Measurements from ENCODE around the gene CCDC171.

The CCDC171 gene

GRCh38 chr9:15743512-15743911 lies 190.7 kb downstream of the CCDC171 start (continued):
- TF ChIP-seq ZNF585B (tag by site-specific recombination; IDR thresholded peaks at IDR 0.05), result no peak
- no peak for TF ChIP-seq ZNF221 (tag by site-specific recombination; IDR thresholded peaks at IDR 0.05; ENCODE audit: borderline replicate concordance)
- TF ChIP-seq ZNF146 (tag by site-specific recombination; IDR thresholded peaks at IDR 0.05), result no peak
- TF ChIP-seq ZNF311 (tag by site-specific recombination; IDR thresholded peaks at IDR 0.05; ENCODE audit: borderline replicate concordance), result no peak
- TF ChIP-seq ZEB2 (tag by site-specific recombination; IDR thresholded peaks at IDR 0.05), result no peak
- no peak for TF ChIP-seq ZNF843 (tag by site-specific recombination; IDR thresholded peaks at IDR 0.05)
- no peak for TF ChIP-seq ZNF449 (tag by site-specific recombination; IDR thresholded peaks at IDR 0.05)
- TF ChIP-seq TRIM28 (IDR thresholded peaks at IDR 0.05; ENCODE audit: borderline replicate concordance, low read length), result no peak

- CTCF ChIA-PET, result no interaction called here
- no peaks in the 10 kb centered on the region for H3K4me1 ChIP-seq (ENCODE audit: control insufficient read depth, insufficient read depth, low read length)
- no peak for TF ChIP-seq HIC1 (tag by site-specific recombination; IDR thresholded peaks at IDR 0.05)
- TF ChIP-seq BCL11A (tag by site-specific recombination; IDR thresholded peaks at IDR 0.05; ENCODE audit: low read depth), result no peak
- no peak for TF ChIP-seq GFI1B (tag by site-specific recombination; IDR thresholded peaks at IDR 0.05)
- no peak for TF ChIP-seq ZNF16 (tag by site-specific recombination; IDR thresholded peaks at IDR 0.05; ENCODE audit: low read depth)
- no peak for TF ChIP-seq AEBP2 (tag by site-specific recombination; IDR thresholded peaks at IDR 0.05; ENCODE audit: borderline replicate concordance)
- no peak for TF ChIP-seq YY1 (tag by site-specific recombination; IDR thresholded peaks at IDR 0.05)
- TF ChIP-seq ZNF248 (tag by site-specific recombination; IDR thresholded peaks at IDR 0.05), result no peak
- no peak for TF ChIP-seq ZSCAN4 (tag by site-specific recombination; IDR thresholded peaks at IDR 0.05)
- TF ChIP-seq ZBTB26 (tag by site-specific recombination; optimal IDR thresholded peaks at IDR 0.05), result no peak
- no peak for TF ChIP-seq ZNF792 (tag by site-specific recombination; IDR thresholded peaks at IDR 0.05)
- no peak for TF ChIP-seq ZNF629 (tag by site-specific recombination; IDR thresholded peaks at IDR 0.05)
- no peak for TF ChIP-seq ZNF350 (tag by site-specific recombination; IDR thresholded peaks at IDR 0.05)
- no peak for TF ChIP-seq MZF1 (tag by site-specific recombination; IDR thresholded peaks at IDR 0.05; ENCODE audit: borderline replicate concordance)
- TF ChIP-seq ZBTB49 (tag by site-specific recombination; IDR thresholded peaks at IDR 0.05; ENCODE audit: low read depth), result no peak
- TF ChIP-seq ZXDB (tag by site-specific recombination; IDR thresholded peaks at IDR 0.05), result no peak
- no peak for TF ChIP-seq ZNF292 (tag by site-specific recombination; IDR thresholded peaks at IDR 0.05; ENCODE audit: borderline replicate concordance, low read depth)
- no peak for TF ChIP-seq ZBTB1 (tag by site-specific recombination; IDR thresholded peaks at IDR 0.05)
Measured at GRCh38 chr9:15744196-15744595, 191.4 kb downstream of the CCDC171 start.

More at GRCh38 chr9:15744196-15744595, 191.4 kb downstream of the CCDC171 start:
- Histone ChIP-seq H3K27ac (ENCODE audit: extremely low read depth, low read depth, low read length) (no peak overlapping the region), H3K36me3 (ENCODE audit: control insufficient read depth in 2 of 2, insufficient read depth in 1 of 2, low read length in 2 of 2) (no peaks in the 10 kb centered on the region), H3K4me3 (ENCODE audit: low read depth, low read length) (no peak overlapping the region), H3K9me3 (ENCODE audit: control insufficient read depth, insufficient read depth, low read depth, low read length) (no peaks in the 10 kb centered on the region)
- POLR2A ChIA-PET, result no interaction called here

Measured in HEK293 (cell line).